SK-N-MC (cell line): ENCODE results near the gene AFF1.

ENCODE experiments used
- EZH2 ChIP-seq: fragments of 200-600 bp; sonication (generic); IDR thresholded peaks from one replicate; pipeline ENCODE4 v1.6.1; 2017; ENCODE audit warnings: antibody characterized with exemption
- POLR2AphosphoS5 ChIP-seq: IDR thresholded peaks from 2 replicates; pipeline ENCODE4 v1.6.1; 2012; ENCODE audit warnings: mild to moderate bottlenecking, low read depth, low read length, borderline replicate concordance

DNA sequence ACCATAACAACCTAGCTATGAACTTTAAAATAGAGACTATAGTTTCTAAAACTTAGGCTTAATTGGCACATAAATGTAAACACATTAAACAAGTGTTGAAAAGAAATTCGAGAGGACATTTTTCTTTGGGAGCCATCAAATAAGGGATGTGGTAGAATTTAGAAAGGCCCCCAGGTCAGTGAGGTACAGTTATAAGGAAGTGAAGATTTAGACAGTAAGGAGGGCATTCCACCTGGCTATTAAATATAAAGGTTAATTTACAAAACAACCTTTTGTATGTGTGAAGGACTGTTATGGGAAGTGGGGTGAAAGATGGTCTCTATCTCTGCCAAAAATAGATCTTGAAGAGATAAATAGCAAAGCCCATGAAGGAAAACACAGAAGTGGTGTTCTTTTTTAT, 83.9 kb downstream of the AFF1 start:
- no peak for TF ChIP-seq POLR2AphosphoS5
- no peak for TF ChIP-seq EZH2
